ENCODE data around the gene TRMU. TPM values are rescaled to one million over a fixed set of nuclear protein-coding genes. Genes with fewer than 3 reads are reported as not detected.

TRMU gene
- total RNA-seq, 1 donor from 2014 or later = 29.8 TPM

- DNase-seq = no peak
Observed at GRCh38 chr22:46357711-46358520, 22.4 kb downstream of the TRMU start.

- DNase-seq = no peak
Observed at GRCh38 chr22:46358766-46359165, 23.3 kb downstream of the TRMU start.

GRCh38 chr22:46359362-46359761 lies 23.8 kb downstream of the TRMU start:
- DNase-seq = no peak

GRCh38 chr22:46360097-46360496 lies 24.6 kb downstream of the TRMU start:
- DNase-seq = no peak

GRCh38 chr22:46360891-46361290 lies 25.4 kb downstream of the TRMU start:
- DNase-seq = no peak

- DNase-seq = no peak
Observed at GRCh38 chr22:46361826-46362202, 26.3 kb downstream of the TRMU start.

- DNase-seq = no peak
Observed at GRCh38 chr22:46362203-46362933, 26.9 kb downstream of the TRMU start.

- DNase-seq = no peak
Observed at GRCh38 chr22:46362934-46363515, 27.5 kb downstream of the TRMU start.

- no peak for DNase-seq
Observed at GRCh38 chr22:46363611-46364321, 28.3 kb downstream of the TRMU start.

GRCh38 chr22:46364341-46365165 lies 29.0 kb downstream of the TRMU start:
- DNase-seq = no peak

- DNase-seq = no peak
Observed at GRCh38 chr22:46365166-46365624, 29.7 kb downstream of the TRMU start.

GRCh38 chr22:46366327-46366731 lies 30.8 kb downstream of the TRMU start:
- DNase-seq = no peak

- no peak for DNase-seq
Observed at GRCh38 chr22:46366801-46367706, 31.5 kb downstream of the TRMU start.

- DNase-seq = no peak
Observed at GRCh38 chr22:46367707-46368191, 32.2 kb downstream of the TRMU start.

- DNase-seq = no peak
Observed at GRCh38 chr22:46368422-46368821, 32.9 kb downstream of the TRMU start.

GRCh38 chr22:46368871-46369715 lies 33.6 kb downstream of the TRMU start:
- no peak for DNase-seq

- no peak for DNase-seq
Observed at GRCh38 chr22:46369716-46370583, 34.4 kb downstream of the TRMU start.

- DNase-seq = no peak
Observed at GRCh38 chr22:46370584-46371291, 35.2 kb downstream of the TRMU start.

Measured in skin of body (tissue), 2 donors.